ENCODE results near the gene TAAR6.
"Not testable (repeated sequence)": the region's sequence is repeated elsewhere in the genome, so short reads cannot be mapped to it uniquely, and the experiment has no call there.

The TAAR6 gene

GRCh38 chr6:132592855-132593254 is 22.7 kb downstream of the TAAR6 start:
- Histone ChIP-seq H3K4me3 (replicated peaks; ENCODE audit: insufficient read depth, low read length) (no peak overlapping the region), H3K27me3 (ENCODE audit: insufficient read depth, poor library complexity, severe bottlenecking) (peaks cover 5% of the 10 kb centered on the region), H3K27ac (replicated peaks) (no peak overlapping the region)
- DNase-seq (ENCODE audit: low read depth in 1 of 2, low spot score in 1 of 2) = peak in 1 of 2 experiments; percentile 5
- TF ChIP-seq CTCF (IDR thresholded peaks at IDR 0.05; ENCODE audit: insufficient read depth, low read length) = no peak
- TF ChIP-seq REST (IDR thresholded peaks at IDR 0.05; ENCODE audit: insufficient replicate concordance, low read depth) = no peak
- TF ChIP-seq POLR2AphosphoS5 (IDR thresholded peaks at IDR 0.05; ENCODE audit: low read depth) = no peak
- TF ChIP-seq GABPA (IDR thresholded peaks at IDR 0.05; ENCODE audit: low read depth) = no peak
- no peak for TF ChIP-seq SPI1 (IDR thresholded peaks at IDR 0.05; ENCODE audit: borderline replicate concordance, low read depth)

- Histone ChIP-seq H3K4me3 (replicated peaks; ENCODE audit: insufficient read depth, low read length) (no peak overlapping the region), H3K27ac (replicated peaks) (no peak overlapping the region), H3K27me3 (ENCODE audit: insufficient read depth, poor library complexity, severe bottlenecking) (peaks cover 5% of the 10 kb centered on the region)
- TF ChIP-seq REST (IDR thresholded peaks at IDR 0.05; ENCODE audit: insufficient replicate concordance, low read depth) (no peak), POLR2AphosphoS5 (IDR thresholded peaks at IDR 0.05; ENCODE audit: low read depth) (no peak), SPI1 (IDR thresholded peaks at IDR 0.05; ENCODE audit: borderline replicate concordance, low read depth) (no peak), GABPA (IDR thresholded peaks at IDR 0.05; ENCODE audit: low read depth) (no peak)
- DNase-seq (ENCODE audit: low read depth in 1 of 2, low spot score in 1 of 2) = no peak
These were observed 26.1 kb downstream of the TAAR6 start for GRCh38 chr6:132596201-132596600.

- no peak overlapping the region for H3K4me3 ChIP-seq (replicated peaks; ENCODE audit: insufficient read depth, low read length)
- TF ChIP-seq CTCF (IDR thresholded peaks at IDR 0.05; ENCODE audit: insufficient read depth, low read length) (peak; percentile 32), SPI1 (IDR thresholded peaks at IDR 0.05; ENCODE audit: borderline replicate concordance, low read depth) (no peak)
- H3K27me3 ChIP-seq (ENCODE audit: insufficient read depth, poor library complexity, severe bottlenecking) = peaks cover 2% of the 10 kb centered on the region
- H3K27ac ChIP-seq (replicated peaks) = no peak overlapping the region
- peak in 1 of 2 experiments; percentile 7 for DNase-seq (ENCODE audit: low read depth in 1 of 2, low spot score in 1 of 2)
These were observed 28.4 kb downstream of the TAAR6 start for GRCh38 chr6:132598473-132598872.

GRCh38 chr6:132600900-132601299 is 30.8 kb downstream of the TAAR6 start:
- not testable (repeated sequence) for H3K4me3 ChIP-seq (replicated peaks; ENCODE audit: insufficient read depth, low read length); H3K27me3 ChIP-seq (ENCODE audit: insufficient read depth, poor library complexity, severe bottlenecking); DNase-seq (ENCODE audit: low read depth in 1 of 2, low spot score in 1 of 2); H3K27ac ChIP-seq (replicated peaks)

- TF ChIP-seq GABPA (IDR thresholded peaks at IDR 0.05; ENCODE audit: low read depth) = no peak
- no peak for TF ChIP-seq SPI1 (IDR thresholded peaks at IDR 0.05; ENCODE audit: borderline replicate concordance, low read depth)
- TF ChIP-seq REST (IDR thresholded peaks at IDR 0.05; ENCODE audit: insufficient replicate concordance, low read depth) = no peak
- TF ChIP-seq CTCF (IDR thresholded peaks at IDR 0.05; ENCODE audit: insufficient read depth, low read length) = no peak
- no peak for TF ChIP-seq POLR2AphosphoS5 (IDR thresholded peaks at IDR 0.05; ENCODE audit: low read depth)
- Histone ChIP-seq H3K27ac (replicated peaks) (no peak overlapping the region), H3K27me3 (ENCODE audit: insufficient read depth, poor library complexity, severe bottlenecking) (no peaks in the 10 kb centered on the region), H3K4me3 (replicated peaks; ENCODE audit: insufficient read depth, low read length) (no peak overlapping the region)
- no peak for DNase-seq (ENCODE audit: low read depth in 1 of 2, low spot score in 1 of 2)
These were observed 34.6 kb downstream of the TAAR6 start for GRCh38 chr6:132604635-132605152.
